ENCODE results near the gene PRB2.
"Not testable (repeated sequence)": the region's sequence is repeated elsewhere in the genome, so short reads cannot be mapped to it uniquely, and the experiment has no call there.

The PRB2 gene

GRCh38 chr12:11395467-11395866 lies at the start of gene PRB2:
Gene PRB2, minus strand, starts transcription at chr12:11395567. Its CDS starts 38 bp downstream, at chr12:11395529.
- not testable (repeated sequence) for DNase-seq

DNA sequence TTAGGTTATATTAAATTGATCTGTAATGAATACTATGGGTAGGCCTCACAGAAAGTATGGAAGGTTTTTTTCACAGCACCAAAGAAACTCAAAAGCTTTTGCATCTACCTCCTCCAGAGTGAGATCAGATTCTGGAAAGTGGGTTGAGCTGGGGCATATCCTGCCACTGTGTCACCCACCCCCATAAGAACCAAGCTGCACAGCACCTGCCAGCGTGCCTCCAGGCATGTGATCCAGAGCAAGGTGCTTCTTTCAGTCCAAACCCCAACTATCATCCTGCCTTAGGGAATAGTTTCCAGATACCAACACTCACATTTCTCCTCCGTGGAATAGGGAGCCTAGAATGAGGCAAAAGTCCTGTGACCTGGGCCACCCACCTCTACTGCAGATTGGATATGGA lies 42.6 kb upstream of the PRB2 start:
- no peak for DNase-seq

DNA sequence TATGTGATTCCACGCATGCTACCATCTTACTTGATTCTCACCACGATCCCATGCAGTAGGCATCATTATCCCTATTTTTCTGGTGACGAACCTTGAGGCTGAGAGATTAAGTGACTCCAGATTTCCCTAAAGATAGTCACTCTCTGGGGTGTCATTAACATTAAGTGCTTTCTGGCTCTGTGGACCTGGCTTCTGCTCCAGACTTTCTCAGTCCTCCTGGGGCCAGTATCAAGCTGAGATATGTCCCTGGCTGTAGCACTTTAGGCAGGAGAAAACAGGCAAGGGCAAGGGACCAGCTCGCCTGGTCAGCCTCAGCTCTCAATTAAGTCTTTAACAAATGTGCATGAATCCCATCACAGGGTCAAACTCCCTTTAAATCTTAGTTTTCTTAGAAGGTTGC lies 38.3 kb upstream of the PRB2 start:
- no peak for DNase-seq

DNA sequence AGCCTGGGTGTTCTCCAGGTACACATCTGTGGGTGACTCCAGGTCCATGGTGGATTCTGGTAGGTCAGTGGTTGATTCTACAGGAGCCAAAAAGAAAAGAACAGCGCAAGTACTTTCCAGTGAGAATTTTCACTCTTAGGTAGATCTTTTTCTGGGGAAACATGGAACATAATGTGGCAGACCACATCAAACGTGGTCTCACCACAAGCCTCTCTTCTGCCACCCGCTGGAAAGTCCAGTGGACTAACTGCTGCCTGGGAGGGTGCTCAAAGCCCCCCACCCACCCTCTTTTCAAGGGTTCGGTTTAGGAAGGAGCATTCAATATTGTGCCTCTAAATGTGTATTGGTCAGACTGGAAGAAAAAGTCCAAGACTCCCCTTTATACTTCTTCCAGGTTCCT lies 36.1 kb upstream of the PRB2 start:
- DNase-seq: no peak

DNA sequence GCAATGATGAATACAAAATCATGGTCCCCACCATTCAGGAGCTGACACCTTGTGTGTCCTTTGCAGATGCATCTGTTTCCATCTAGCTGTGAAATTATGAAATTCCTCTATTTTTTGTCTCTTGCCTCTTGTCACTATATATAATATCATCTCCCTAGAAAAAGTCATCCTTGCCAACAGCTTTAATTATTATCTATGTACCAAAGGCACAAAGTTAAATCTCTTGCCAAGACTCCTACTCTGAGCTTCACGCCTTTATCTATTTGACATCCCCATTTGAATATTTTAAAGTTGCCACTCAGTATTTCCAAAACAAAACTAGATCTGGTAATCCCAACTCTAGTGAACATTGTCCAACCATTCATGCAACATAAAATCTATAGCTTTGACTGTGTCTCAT lies 32.0 kb upstream of the PRB2 start:
- DNase-seq: no peak

DNA sequence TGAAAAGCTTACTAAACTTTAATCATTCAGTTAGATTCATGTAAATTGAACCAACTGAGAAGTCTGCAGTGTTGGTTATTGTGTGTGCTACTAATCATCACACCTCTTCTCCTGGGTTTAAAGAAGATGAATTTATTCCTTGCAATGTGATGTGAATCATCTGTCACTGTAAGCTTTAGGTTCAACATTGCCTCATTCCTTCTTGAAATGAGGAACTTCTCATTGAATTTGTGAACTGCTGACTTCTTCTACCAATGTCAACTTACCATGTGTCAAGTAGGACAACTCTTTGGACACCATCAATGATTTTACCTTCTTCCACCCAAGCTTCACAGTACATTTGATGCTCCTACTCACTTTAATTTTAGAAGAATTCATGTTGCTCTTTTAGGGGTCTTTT lies 17.4 kb upstream of the PRB2 start:
- DNase-seq: no peak

DNA sequence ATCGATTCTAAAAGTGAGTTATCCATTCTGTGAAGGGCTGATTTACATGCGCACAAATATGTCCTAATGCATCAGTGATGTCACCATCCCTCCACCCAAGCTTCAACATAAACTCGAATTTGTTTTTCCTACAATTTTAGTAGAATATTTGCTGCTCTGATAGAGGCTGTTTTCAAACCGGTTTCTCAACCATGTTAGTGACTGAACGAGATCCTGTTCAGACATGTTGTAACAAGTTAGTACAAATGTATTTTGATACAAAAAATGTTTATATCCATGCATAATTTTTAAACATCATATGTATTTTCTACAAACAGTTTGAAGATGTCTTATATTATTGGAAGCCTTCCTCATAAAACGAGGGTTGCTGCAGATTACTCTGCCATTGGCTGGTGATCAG lies 12.7 kb upstream of the PRB2 start:
- DNase-seq: no peak

- DNase-seq: no peak
Measured at GRCh38 chr12:11397366-11397765, 2.0 kb upstream of the PRB2 start.

DNA sequence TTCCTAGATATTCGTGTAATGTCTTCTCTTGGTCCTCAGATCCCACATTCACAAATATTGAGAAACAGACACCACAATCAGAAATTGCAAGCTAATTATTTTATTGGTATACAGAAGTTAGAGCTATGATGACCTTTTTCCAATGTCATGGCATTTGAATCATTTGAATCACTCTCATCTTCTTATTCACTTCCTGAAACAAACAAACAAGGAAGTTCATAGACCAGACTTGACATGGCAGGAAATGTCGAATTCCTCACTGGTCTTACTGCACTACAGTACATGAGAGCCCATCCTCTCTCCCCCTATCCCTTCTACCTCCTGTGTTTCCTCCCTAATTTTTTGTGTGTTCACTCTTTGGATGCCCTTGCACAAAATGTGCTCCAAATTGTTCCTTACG lies 3.9 kb downstream of the PRB2 start:
- not testable (repeated sequence) for DNase-seq

GRCh38 chr12:11377420-11377819 lies 17.9 kb downstream of the PRB2 start:
- DNase-seq: not testable (repeated sequence)

DNA sequence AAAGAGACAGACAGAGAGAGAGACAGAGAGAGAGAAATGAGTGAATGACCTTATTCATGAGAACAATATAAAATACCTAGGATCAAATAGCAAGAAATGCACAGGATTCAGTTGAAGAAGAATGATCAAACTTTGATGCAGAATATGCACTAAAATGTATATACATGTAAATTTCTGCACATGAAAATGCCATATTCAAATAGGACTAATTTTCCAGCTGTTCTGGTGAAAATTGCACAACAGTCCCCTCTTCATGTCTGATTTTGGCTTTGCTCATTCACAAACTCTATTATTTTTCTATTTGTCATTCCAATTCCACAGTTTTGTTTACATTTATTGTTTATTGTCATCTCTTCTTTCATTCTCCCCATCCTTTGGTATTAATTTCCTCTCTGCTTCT lies 34.2 kb downstream of the PRB2 start:
- DNase-seq: no peak

DNA sequence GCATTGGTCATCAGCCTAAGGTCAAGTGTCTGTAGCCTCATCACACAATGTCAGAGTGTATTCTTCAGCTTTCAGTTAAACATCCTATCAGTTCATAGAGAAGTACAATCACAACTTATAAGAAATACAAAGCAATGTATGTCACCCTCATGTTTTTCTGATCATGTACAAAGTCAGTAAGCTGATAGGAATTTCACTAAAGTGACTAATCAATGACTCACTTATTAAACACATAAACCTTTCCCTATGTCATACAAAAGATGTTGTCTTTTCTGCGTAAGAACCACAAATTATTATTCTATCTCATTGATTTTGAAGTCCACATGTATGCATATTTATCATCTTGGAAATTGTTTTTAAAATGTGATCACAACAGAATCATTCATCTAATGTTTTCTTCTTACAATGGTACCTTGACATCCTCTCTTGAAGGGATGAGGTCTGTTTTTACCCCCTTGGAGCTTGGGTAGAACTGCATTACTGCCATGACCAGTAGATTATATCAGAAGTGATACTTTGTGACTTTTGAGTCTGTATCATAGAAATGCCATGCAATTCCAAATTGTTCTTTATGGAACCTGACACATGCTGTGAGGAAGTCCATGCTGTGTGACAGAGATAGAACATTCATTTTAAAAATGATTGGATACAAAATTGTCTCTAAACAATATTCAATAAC lies 35.0 kb downstream of the PRB2 start:
- DNase-seq: not testable (repeated sequence)

- DNase-seq: not testable (repeated sequence)
Measured at GRCh38 chr12:11351736-11352135, 43.6 kb downstream of the PRB2 start.

GRCh38 chr12:11348439-11348838 lies 46.9 kb downstream of the PRB2 start:
- DNase-seq: no peak

DNA sequence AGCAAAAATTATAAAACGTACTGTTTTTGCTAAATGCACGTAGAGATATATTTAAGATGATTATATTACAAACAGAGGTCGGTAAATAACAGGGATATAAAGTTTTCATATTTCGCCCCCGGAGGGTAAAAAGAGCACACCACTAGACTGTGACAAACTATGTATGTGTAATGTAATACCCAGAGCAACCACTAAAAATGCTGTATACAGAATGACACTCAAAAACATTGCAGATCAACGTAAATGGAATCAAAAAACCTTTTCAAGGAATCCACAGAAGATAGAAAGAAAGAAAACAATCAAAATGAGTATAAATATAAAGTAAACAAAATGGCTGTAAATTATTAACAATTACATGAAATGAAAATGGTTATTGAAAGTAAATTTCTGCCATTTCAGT lies 47.6 kb downstream of the PRB2 start:
- DNase-seq: no peak

DNA sequence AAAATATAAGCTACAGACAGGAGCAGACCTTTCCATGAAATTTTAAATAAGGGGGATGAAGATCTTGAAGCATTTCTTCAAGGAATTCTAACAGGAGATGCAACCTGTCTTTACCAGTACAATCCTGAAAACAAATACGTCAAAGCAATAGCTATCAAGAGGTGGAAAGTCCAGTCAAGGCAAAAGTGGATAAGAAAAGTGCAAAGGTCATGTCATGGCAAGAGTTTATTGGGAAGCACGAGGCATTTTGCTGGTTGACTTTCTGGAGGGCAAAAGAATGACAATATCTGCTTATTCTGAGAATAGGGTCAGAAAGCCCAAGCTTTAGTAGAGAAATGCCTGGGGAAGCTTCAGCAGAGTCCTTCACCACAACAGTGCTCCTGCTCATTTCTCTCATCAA lies 50.9 kb downstream of the PRB2 start:
- no peak for DNase-seq

All from NCI-H2171 (cell line).